Renal cortex interstitium (tissue), 11 donors: ENCODE measurements around the gene POLD4. TPM values are rescaled to one million over a fixed set of nuclear protein-coding genes. Genes with fewer than 3 reads are reported as not detected.

Experiments
- DNase-seq, 11 donors: peaks; one replicate each; pipeline ENCODE4 v3.0.0-alpha.2; 2013; ENCODE audit warnings: low read depth in 9 of 11, low spot score in 4 of 11; ENCODE audit errors: extremely low read depth in 1 of 11
- polyA plus RNA-seq, 3 donors: library from polyadenylated mRNA; unstranded; fragments of 120-200 nt; gene quantifications; one replicate each; pipeline ENCODE4 v1.2.1, GENCODE V29; 2013; ENCODE audit not compliant: insufficient read length in 3 of 3

POLD4 gene
- polyA plus RNA-seq, 3 donors: 16.3 to 38.7 (median 26.0) TPM

- no peak for DNase-seq
These were observed 11.7 kb upstream of the POLD4 start for GRCh38 chr11:67364783-67365722.

GRCh38 chr11:67364169-67364568 lies 10.8 kb upstream of the POLD4 start:
- no peak for DNase-seq

GRCh38 chr11:67357831-67358670 lies 4.7 kb upstream of the POLD4 start:
- DNase-seq: no peak

- peak in 4 of 11 donors; percentile 64 to 82 (median 66) for DNase-seq
These were observed 3.7 kb upstream of the POLD4 start for GRCh38 chr11:67356864-67357561.

GRCh38 chr11:67356387-67356863 lies 3.1 kb upstream of the POLD4 start:
- DNase-seq: no peak

- DNase-seq: no peak
These were observed 2.5 kb upstream of the POLD4 start for GRCh38 chr11:67355794-67356386.

- DNase-seq: no peak
These were observed 1.9 kb upstream of the POLD4 start for GRCh38 chr11:67355023-67355793.

- no peak for DNase-seq
These were observed 1.0 kb upstream of the POLD4 start for GRCh38 chr11:67354075-67355022.

- DNase-seq: no peak
These were observed 615 bp downstream of the POLD4 start for GRCh38 chr11:67352546-67353316.

GRCh38 chr11:67351275-67352005 lies 1.9 kb downstream of the POLD4 start:
- peak in 1 of 11 donors; percentile 69 for DNase-seq

- DNase-seq: no peak
These were observed 3.3 kb downstream of the POLD4 start for GRCh38 chr11:67349928-67350465.

- DNase-seq: no peak
These were observed 3.9 kb downstream of the POLD4 start for GRCh38 chr11:67349457-67349856.

GRCh38 chr11:67349036-67349435 lies 4.3 kb downstream of the POLD4 start:
- no peak for DNase-seq

GRCh38 chr11:67347964-67348749 lies 5.2 kb downstream of the POLD4 start:
- no peak for DNase-seq
